OCI-LY3 (cell line): ENCODE results near the gene FZD2.

Experiments
- H2AFZ ChIP-seq: fragments of 200-600, 300-600 bp; shearing (Covaris generic); 2 replicates; pipeline ENCODE4 v1.6.0; 2014; ENCODE audit warnings: antibody characterized with exemption, low read depth, low read length
- H3K27ac ChIP-seq: fragments of 200-600, 300-600 bp; sonication (generic); 2 replicates; pipeline ENCODE4 v1.5.1; 2014; ENCODE audit warnings: mild to moderate bottlenecking, low read length, moderate library complexity, mixed read lengths
- H3K27me3 ChIP-seq: fragments of 200-600, 300-600 bp; sonication (generic); 2 replicates; pipeline ENCODE4 v1.6.1; 2014; ENCODE audit warnings: low read depth, low read length, mixed read lengths
- H3K36me3 ChIP-seq: fragments of 200-600, 300-600 bp; sonication (generic); replicated peaks from 2 replicates; pipeline ENCODE3; 2014; ENCODE audit warnings: low read depth, low read length, mixed read lengths
- H3K4me1 ChIP-seq: fragments of 300-600, 200-600 bp; sonication (generic); 2 replicates; pipeline ENCODE4 v1.6.1; 2014; ENCODE audit warnings: low read length, mixed read lengths
- H3K4me2 ChIP-seq: fragments of 200-600, 300-600 bp; sonication (generic); 2 replicates; pipeline ENCODE4 v1.6.1; 2014; ENCODE audit warnings: low read length, mixed read lengths
- H3K4me3 ChIP-seq: fragments of 300-600, 200-600 bp; sonication (generic); 2 replicates; pipeline ENCODE4 v1.5.1; 2014; ENCODE audit warnings: antibody characterized with exemption, mild to moderate bottlenecking, low read length, moderate library complexity
- H3K79me2 ChIP-seq: fragments of 300-600, 200-600 bp; shearing (Covaris generic); 2 replicates; pipeline ENCODE4 v1.6.1; 2014; ENCODE audit warnings: mild to moderate bottlenecking, low read length, mixed read lengths
- H3K9ac ChIP-seq: fragments of 300-600, 200-600 bp; shearing (Covaris generic); 2 replicates; pipeline ENCODE4 v1.6.0; 2014; ENCODE audit warnings: mild to moderate bottlenecking, low read length, moderate library complexity
- H3K9me3 ChIP-seq: fragments of 200-600, 300-600 bp; shearing (Covaris generic); 2 replicates; pipeline ENCODE4 v1.6.1; 2014; ENCODE audit warnings: low read length, mixed read lengths; ENCODE audit not compliant: insufficient read depth
- H4K20me1 ChIP-seq: fragments of 200-600, 300-600 bp; sonication (generic); 2 replicates; pipeline ENCODE4 v1.6.1; 2016; ENCODE audit warnings: low read length, mixed read lengths; ENCODE audit not compliant: insufficient read depth
- CTCF ChIP-seq: fragments of 200-600, 300-600 bp; sonication (generic); IDR thresholded peaks from 2 replicates; pipeline ENCODE4 v1.5.1; 2014; ENCODE audit warnings: antibody characterized with exemption, low read length, low read depth
- EZH2phosphoT487 ChIP-seq: fragments of 200-600 bp; shearing (Covaris generic); IDR thresholded peaks from 2 replicates; pipeline ENCODE4 v1.6.1; 2018; ENCODE audit warnings: antibody characterized with exemption, mixed run types, low read depth

The FZD2 gene

GRCh38 chr17:44608727-44609435 is 51.6 kb downstream of the FZD2 start:
- no peaks in the 10 kb centered on the region for H3K36me3 ChIP-seq
- no peak overlapping the region for H2AFZ ChIP-seq
- no peak overlapping the region for H3K27ac ChIP-seq
- H3K9ac ChIP-seq: no peak overlapping the region
- H3K9me3 ChIP-seq: no peaks in the 10 kb centered on the region
- no peak for TF ChIP-seq EZH2phosphoT487
- no peak for TF ChIP-seq CTCF
- no peaks in the 10 kb centered on the region for H4K20me1 ChIP-seq
- no peaks in the 10 kb centered on the region for H3K79me2 ChIP-seq
- no peak overlapping the region for H3K4me2 ChIP-seq
- H3K27me3 ChIP-seq: no peaks in the 10 kb centered on the region
- no peak overlapping the region for H3K4me3 ChIP-seq
- H3K4me1 ChIP-seq: no peaks in the 10 kb centered on the region

GRCh38 chr17:44610331-44610730 is 53.0 kb downstream of the FZD2 start:
- H3K9me3 ChIP-seq: no peaks in the 10 kb centered on the region
- H3K36me3 ChIP-seq: no peaks in the 10 kb centered on the region
- no peak overlapping the region for H3K4me2 ChIP-seq
- no peaks in the 10 kb centered on the region for H4K20me1 ChIP-seq
- H3K4me3 ChIP-seq: no peak overlapping the region
- no peak overlapping the region for H3K27ac ChIP-seq
- no peaks in the 10 kb centered on the region for H3K79me2 ChIP-seq
- no peak for TF ChIP-seq CTCF
- TF ChIP-seq EZH2phosphoT487: no peak
- no peak overlapping the region for H2AFZ ChIP-seq
- H3K4me1 ChIP-seq: no peaks in the 10 kb centered on the region
- 0 out of 2 replicates have a peak, but pooled peaks cover 2% of the 10 kb centered on the region for H3K27me3 ChIP-seq
- no peak overlapping the region for H3K9ac ChIP-seq
